ENCODE measurements around the gene AP1S2.

GRCh38 chrX:15869695-15870094 is 15.1 kb upstream of the AP1S2 start:
- no peak for TF ChIP-seq CTCF (IDR thresholded peaks at IDR 0.05; ENCODE audit: insufficient read depth, low read length)
- TF ChIP-seq POLR2AphosphoS5 (IDR thresholded peaks at IDR 0.05; ENCODE audit: low read depth), result no peak
- TF ChIP-seq SPI1 (IDR thresholded peaks at IDR 0.05; ENCODE audit: borderline replicate concordance, low read depth), result no peak

All from HL-60 (cell line).